Upper lobe of left lung (tissue), 4 donors: ENCODE measurements around the gene RRAS2.

Experiments
- CTCF ChIP-seq, 6 experiments: fragments of 450-650 bp in 4 of 6; fragments of 200-600 bp in 2 of 6; sonication (generic) in 2 of 6; IDR thresholded peaks; one replicate each; pipeline ENCODE4 v1.5.1; 2016 to 2019; ENCODE audit warnings: antibody characterized with exemption in 6 of 6
- EP300 ChIP-seq, 4 donors: sonication (generic); formaldehyde crosslinking; IDR thresholded peaks; one replicate each; pipeline ENCODE4 v1.5.1; 2017; ENCODE audit warnings: antibody characterized with exemption in 4 of 4, control low read depth in 2 of 4
- POLR2A ChIP-seq, 4 donors: fragments of 450-650 bp; IDR thresholded peaks; one replicate each; pipeline ENCODE4 v1.5.1; 2016 to 2017; ENCODE audit warnings: antibody characterized with exemption in 4 of 4, mild to moderate bottlenecking in 2 of 4
- POLR2AphosphoS5 ChIP-seq, 2 donors: sonication (generic); formaldehyde crosslinking; IDR thresholded peaks; one replicate each; pipeline ENCODE4 v1.5.1; 2017; ENCODE audit warnings: antibody characterized with exemption in 2 of 2

GRCh38 chr11:14372011-14372410 lies 13.0 kb upstream of the RRAS2 start:
- TF ChIP-seq POLR2A (IDR thresholded peaks at IDR 0.05) (no peak), CTCF (IDR thresholded peaks at IDR 0.05) (no peak), POLR2AphosphoS5 (IDR thresholded peaks at IDR 0.05) (no peak), EP300 (IDR thresholded peaks at IDR 0.05) (no peak)
